HG02938 (cell line): ENCODE results near the gene GKAP1.
"Not testable (repeated sequence)": the region's sequence is repeated elsewhere in the genome, so short reads cannot be mapped to it uniquely, and the experiment has no call there.

ENCODE experiments used
- ATAC-seq: cut with Tn5 transposase; IDR thresholded peaks from one replicate; pipeline ENCODE4 v1.9.1; 2021; ENCODE audit warnings: mild to moderate bottlenecking, moderate library complexity; ENCODE audit not compliant: unreplicated experiment

Gene GKAP1

DNA sequence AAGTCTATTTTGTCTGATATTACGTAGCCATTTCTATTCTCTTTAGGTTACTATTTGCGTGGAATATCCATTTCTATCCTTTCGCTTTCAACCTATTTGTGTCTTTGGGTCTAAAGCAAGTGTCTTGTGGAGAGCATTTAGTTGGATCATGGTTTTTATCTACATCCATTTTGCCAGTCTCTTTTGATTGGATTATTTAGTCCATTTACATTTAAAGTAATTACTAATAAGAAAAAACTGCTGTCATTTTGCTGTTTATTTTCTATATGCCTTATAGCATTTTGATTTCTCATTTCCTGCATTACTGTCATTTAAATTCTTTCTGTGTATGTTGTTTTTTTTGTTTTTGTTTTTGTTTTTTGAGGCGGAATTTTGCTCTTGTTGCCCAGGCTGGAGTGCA, 83.8 kb downstream of the GKAP1 start:
- ATAC-seq, result no peak

DNA sequence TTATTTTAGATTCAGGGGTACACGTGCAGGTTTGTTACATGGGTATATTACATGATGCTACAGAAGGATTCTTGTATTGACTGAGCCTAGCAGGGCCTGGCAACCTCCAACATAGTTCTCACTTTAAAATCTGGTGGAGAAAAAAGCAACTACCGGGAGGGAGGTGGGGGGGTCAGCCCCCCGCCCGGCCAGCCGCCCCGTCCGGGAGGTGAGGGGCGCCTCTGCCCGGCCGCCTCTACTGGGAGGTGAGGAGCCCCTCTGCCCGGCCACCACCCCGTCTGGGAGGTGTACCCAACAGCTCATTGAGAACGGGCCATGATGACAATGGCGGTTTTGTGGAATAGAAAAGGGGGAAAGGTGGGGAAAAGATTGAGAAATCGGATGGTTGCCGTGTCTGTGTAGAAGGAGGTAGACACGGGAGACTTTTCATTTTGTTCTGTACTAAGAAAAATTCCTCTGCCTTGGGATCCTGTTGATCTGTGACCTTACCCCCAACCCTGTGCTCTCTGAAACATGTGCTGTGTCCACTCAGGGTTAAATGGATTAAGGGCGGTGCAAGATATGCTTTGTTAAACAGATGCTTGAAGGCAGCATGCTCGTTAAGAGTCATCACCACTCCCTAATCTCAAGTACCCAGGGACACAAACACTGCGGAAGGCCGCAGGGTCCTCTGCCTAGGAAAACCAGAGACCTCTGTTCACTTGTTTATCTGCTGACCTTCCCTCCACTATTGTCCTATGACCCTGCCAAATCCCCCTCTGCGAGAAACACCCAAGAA, 88.8 kb downstream of the GKAP1 start:
- ATAC-seq, result not testable (repeated sequence)

GRCh38 chr9:83724436-83724835, 93.1 kb downstream of the GKAP1 start:
- ATAC-seq, result no peak

- no peak for ATAC-seq
Measured at GRCh38 chr9:83722726-83723495, 94.7 kb downstream of the GKAP1 start.

DNA sequence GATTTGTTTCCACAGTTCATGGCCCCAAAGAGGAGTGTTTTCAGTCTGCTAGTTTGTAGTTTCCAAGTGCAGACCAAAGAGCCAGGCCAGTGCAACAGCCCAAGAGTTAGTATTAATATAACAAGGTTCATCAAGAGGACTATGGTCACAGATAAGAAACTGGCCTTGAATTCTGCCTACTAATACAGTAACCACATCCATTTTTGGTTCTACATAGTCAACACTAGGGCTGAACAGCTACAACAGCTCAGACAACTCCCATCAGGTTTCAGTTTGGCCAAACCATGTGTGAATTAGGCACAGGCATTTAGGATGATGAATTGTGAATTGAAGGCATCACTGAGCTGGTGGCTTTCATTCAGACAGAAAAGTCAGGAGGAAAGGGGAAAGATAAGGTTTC, 96.1 kb downstream of the GKAP1 start:
- peak; percentile 61 for ATAC-seq

GRCh38 chr9:83715794-83716193, 101.8 kb downstream of the GKAP1 start:
- no peak for ATAC-seq

GRCh38 chr9:83715221-83715620, 102.3 kb downstream of the GKAP1 start:
- ATAC-seq, result no peak

DNA sequence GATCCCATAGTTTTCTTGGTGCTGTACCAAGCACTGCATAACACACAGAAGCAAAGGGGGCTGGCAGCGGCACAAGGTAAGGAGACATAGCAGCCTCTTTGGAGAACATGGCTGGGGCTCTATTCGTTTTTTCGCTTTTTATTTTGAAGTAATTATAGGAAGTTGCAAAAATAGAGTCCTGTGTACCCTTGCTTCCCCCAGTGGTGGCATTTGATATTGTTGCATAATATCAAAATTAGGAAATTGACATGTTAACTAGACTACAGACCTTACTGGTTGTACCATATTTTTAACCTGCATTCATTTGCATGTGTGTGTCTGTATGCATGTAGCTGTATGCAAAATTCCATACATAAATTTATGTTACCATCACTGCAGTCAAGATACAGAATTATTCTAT, 103.2 kb downstream of the GKAP1 start:
- peak; percentile 75 for ATAC-seq

DNA sequence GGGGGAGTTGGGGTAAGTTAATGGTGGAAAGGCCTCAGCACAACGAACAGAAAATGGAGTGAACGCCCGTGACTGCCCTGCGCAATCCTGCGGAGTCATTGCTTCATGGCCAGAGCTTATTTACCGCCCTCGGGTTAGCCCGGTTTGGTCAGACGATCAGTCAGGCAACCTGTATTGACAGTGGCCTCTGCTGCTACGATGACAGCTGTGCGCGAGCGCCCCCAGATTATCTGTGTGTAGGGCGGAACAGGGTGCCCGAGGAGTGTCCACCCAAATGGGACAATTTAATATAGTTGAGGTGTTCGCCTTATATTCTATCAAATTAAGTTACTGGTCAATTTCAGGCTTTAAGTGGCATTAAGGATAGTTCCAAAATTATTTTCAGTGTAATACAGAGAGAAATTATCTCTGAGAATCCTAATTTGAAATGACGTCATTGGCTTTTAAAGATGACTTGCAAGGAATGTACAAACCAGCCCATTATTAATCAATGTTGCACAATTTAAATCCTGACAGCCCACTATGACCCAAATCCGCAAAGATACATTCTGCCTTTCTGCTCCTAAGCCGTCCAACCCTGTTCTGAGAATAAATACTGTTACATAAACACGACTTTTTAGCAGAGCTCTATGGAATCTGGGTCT, 108.9 kb downstream of the GKAP1 start:
- ATAC-seq, result peak; percentile 57

DNA sequence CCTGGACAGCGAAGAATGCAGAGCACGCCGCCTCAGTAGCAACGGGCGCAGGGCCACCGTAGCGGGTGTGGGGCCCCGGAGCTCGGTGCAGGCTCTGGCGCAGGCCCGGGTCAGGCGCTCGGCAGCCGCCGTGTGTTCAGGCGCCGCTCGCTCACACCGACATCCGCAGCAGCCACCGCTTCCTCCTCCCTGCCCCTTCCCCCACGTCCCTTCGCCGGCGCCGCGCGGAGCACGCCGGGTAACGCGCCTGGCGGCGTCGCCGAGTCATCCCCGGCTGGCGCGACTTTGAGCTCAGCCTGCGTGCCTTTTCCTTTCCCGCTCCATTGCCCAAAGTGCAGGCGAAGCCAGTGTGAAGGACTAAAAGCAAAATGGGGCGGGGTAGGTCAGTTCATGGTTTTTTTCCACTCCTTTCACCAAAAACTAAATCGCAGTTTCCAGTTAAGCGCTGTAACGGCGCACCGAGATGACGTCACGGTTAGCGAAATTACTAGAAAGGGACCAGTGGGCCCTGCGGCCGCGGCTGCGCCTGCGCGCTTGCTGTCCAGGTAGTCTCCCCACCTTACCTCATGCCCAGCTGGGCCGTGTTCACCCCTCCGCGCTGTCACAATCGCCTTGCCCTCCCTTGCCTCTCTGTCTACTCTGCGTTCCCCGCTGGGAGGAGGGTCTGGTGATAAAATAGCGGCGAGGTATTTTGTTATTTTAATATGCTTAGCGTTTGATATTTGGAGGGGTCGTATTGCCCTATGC, 109.6 kb downstream of the GKAP1 start, which contains the start of gene UBQLN1:
Gene UBQLN1 (minus strand): TSS at position 191 of the 747 bp plus-strand sequence. CDS start 279 bp downstream, outside the sequence.
- peak; percentile 72 for ATAC-seq

DNA sequence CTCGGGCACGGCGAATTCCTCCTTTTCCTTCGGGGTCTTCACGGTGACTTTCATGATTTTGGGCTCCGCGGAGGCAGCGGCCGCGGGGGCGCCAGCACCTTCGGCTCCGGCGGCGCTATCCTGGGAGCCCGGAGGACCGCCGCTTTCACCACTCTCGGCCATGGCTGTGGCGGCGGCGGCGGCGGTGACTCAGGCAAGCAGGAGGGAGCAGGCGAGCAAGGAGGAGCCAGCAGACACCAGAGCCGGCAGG, 110.1 kb downstream of the GKAP1 start:
- peak; percentile 52 for ATAC-seq

DNA sequence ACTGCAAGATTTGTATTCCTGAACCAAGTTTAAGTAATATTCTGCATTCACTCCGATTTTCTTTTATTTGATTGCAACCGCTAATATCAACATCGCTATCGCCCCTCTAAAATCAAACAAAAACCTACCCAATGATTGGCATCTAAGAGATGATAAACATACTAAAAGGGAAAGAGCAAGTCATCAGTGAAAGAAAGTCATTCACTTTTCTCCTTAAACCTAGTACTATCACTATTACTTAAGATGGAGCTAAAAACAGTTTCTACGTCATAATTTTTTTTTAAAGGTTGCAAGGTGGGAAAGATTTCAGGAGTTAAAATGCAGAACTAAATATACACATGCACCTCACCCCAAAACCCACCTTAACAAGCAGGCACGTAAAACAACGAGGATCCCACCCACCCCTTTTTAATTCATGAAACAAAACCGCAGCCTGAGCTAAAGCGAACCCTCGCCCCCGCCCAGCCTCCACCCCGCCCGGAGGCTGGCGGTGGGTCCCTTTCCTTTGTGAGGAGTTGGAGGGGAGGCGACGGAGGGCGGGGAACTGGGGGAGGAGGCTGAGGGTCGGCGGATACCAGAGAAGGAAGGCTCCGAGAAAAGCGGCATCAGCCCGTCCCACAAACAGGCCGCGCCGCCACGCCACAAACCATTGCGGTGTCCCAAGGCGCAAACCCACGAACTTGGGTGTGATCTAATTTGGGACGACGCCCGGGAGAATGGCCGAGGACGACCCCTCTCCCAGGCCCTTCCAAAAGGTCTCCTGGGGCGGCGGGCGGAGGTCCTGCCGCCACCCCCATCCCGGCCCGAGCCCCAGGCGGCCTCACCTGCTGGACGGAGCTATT, 110.7 kb downstream of the GKAP1 start:
- peak; percentile 16 for ATAC-seq

GRCh38 chr9:83705219-83705651, 112.3 kb downstream of the GKAP1 start:
- not testable (repeated sequence) for ATAC-seq

GRCh38 chr9:83701769-83702168, 115.8 kb downstream of the GKAP1 start:
- no peak for ATAC-seq

DNA sequence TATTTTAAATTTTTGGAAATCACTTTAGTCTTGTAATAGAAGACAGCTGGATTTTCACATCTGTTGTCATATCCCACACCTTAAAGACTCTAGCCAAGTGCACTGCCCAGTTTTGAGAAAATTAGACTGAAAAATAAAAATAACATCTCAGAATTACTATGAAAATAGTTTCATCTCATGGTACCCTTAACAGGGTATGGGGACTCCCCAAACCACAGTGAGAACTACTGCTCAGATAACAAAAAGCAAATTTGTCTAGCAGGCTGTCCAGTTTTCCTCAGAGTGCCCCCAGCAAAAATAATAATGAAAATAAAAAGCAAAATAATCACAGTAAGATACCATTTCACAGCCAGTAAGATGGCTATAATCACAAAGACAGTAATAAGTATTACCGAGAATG, 116.3 kb downstream of the GKAP1 start:
- no peak for ATAC-seq

GRCh38 chr9:83699615-83700014, 118.0 kb downstream of the GKAP1 start:
- no peak for ATAC-seq

DNA sequence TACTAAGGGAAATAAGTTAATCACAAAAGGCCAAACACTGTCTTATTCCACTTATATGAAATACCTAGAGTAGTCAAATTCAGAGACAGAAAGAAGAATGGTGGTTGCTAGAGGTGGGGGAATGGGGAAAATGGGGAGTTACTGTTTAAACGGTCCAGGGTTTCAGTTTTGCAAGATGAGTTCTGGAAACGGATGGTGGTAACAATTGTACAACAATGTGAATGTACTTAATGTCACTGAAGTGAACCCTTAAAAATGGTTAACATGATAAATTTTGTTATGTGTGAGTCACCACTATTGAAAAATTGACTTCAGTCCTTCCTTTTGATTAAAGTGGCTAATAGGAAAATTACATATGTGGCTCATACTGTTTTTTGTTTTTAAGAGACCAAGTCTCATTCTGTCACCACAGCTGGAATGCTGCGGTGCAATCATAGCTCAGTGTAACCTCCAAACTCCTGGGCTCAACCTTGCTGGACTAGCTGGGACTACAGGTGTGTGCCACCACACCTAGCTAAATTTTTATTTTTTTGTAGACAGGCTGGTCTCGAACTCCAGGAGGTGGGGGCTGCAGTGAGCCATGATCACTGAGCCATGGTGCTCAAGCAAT, 118.5 kb downstream of the GKAP1 start:
- ATAC-seq, result peak; percentile 47

- no peak for ATAC-seq
Measured at GRCh38 chr9:83691492-83691891, 126.1 kb downstream of the GKAP1 start.
